ENCODE results near the gene KIF9.

DNA sequence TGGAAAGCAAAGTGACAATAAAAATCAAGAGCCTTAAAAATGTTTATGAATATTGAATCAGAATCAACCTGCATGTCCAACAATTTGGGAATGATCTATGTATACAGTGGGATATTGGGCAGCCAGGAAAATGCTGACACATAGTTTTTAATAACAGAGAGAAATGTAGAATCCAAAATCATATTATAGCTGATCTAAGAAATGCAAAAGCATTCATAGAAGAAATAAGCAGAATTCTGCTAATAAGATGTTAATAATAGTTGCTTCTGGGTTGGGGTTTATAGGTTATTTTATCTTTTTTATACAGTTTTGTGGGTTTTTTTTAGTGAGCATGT, 15.1 kb downstream of the KIF9 start:
- TF ChIP-seq TEAD4 (IDR thresholded peaks at IDR 0.05; ENCODE audit: low read depth, low read length) = no peak
- TF ChIP-seq, protein P1, sequence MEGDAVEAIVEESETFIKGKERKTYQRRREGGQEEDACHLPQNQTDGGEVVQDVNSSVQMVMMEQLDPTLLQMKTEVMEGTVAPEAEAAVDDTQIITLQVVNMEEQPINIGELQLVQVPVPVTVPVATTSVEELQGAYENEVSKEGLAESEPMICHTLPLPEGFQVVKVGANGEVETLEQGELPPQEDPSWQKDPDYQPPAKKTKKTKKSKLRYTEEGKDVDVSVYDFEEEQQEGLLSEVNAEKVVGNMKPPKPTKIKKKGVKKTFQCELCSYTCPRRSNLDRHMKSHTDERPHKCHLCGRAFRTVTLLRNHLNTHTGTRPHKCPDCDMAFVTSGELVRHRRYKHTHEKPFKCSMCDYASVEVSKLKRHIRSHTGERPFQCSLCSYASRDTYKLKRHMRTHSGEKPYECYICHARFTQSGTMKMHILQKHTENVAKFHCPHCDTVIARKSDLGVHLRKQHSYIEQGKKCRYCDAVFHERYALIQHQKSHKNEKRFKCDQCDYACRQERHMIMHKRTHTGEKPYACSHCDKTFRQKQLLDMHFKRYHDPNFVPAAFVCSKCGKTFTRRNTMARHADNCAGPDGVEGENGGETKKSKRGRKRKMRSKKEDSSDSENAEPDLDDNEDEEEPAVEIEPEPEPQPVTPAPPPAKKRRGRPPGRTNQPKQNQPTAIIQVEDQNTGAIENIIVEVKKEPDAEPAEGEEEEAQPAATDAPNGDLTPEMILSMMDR (IDR thresholded peaks at IDR 0.05; ENCODE audit: control extremely low read depth in 1 of 3, insufficient read depth in 1 of 3, low read depth in 1 of 3, low read length in 3 of 3) = no peak
